Neural progenitor cell (in vitro differentiated cells): ENCODE results near the gene BMP7.

Experiments used
- CTCF ChIP-seq: fragments of 200-600 bp; sonication (generic); IDR thresholded peaks from 2 replicates; pipeline ENCODE4 v1.5.1; 2017; ENCODE audit warnings: antibody characterized with exemption, mild to moderate bottlenecking
- EZH2 ChIP-seq: fragments of 200-600 bp; sonication (generic); IDR thresholded peaks from 2 replicates; pipeline ENCODE4 v1.6.1; 2017; ENCODE audit warnings: antibody characterized with exemption, mild to moderate bottlenecking, moderate library complexity

DNA sequence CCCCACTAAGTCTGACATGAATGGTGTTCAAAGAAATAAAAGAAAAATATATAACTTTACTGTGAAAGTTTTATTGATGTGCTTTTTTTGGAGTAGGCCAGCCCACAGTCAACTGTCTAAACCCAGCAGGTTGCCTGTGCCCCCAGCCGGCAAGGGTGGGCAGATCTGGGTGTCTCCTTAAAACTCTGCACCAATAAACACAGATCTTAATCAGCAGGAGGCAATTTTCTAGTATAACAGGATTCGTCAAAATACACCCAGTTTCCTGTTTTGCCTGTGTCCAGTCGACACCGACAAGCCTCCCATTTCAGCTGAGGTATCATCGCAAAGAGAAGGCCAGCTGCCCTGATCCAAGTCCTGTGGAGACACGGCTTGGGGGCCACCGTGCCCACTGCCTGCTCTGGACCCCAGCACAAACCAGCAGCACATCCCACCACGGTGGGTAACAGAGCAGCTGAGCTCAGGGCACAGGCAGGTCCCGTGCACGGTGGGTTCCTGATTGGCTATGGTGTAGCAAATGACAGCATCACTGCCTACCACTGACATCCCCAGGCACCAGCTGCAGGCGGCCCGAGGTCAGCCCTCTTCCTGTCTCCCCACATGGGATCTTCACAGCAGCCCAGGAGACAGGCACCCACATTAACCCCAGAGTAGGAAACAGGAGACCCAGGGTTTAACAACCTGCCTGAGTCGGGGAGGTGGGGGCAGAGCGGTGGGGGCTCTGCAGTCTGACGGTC, 15.7 kb downstream of the BMP7 start:
- TF ChIP-seq CTCF (no peak), EZH2 (no peak)
